ENCODE results near the gene PARD3B.

DNA sequence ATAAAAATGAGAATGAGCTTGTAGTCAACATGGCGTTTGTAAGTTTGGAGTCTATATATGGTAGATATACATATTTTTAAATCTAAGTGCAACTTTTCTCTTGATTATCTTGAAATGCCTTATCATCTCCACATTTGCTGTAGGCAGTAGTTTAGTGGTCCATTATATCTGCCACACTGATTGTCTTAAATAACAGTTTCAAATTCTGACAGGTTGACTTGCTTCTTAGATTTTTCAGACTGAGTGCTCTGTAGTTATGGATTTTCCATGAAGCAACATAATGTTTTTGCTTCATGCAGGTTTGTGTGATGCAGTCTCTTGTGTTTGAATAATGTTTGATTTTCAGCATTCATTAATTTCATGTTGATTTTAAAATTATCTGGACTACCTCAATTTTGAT, 12.3 kb downstream of the PARD3B start:
- TF ChIP-seq, protein P1, sequence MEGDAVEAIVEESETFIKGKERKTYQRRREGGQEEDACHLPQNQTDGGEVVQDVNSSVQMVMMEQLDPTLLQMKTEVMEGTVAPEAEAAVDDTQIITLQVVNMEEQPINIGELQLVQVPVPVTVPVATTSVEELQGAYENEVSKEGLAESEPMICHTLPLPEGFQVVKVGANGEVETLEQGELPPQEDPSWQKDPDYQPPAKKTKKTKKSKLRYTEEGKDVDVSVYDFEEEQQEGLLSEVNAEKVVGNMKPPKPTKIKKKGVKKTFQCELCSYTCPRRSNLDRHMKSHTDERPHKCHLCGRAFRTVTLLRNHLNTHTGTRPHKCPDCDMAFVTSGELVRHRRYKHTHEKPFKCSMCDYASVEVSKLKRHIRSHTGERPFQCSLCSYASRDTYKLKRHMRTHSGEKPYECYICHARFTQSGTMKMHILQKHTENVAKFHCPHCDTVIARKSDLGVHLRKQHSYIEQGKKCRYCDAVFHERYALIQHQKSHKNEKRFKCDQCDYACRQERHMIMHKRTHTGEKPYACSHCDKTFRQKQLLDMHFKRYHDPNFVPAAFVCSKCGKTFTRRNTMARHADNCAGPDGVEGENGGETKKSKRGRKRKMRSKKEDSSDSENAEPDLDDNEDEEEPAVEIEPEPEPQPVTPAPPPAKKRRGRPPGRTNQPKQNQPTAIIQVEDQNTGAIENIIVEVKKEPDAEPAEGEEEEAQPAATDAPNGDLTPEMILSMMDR (CRISPR knock-in tag; IDR thresholded peaks at IDR 0.05) = no peak
- TF ChIP-seq ZBTB7A (CRISPR knock-in tag; IDR thresholded peaks at IDR 0.05) (no peak), ESRRA (CRISPR knock-in tag; IDR thresholded peaks at IDR 0.05; ENCODE audit: low read depth) (no peak), EHMT2 (IDR thresholded peaks at IDR 0.05; ENCODE audit: borderline replicate concordance, low read depth, low read length) (no peak), KDM1A (CRISPR knock-in tag; IDR thresholded peaks at IDR 0.05) (no peak), ZNF274 (CRISPR knock-in tag; IDR thresholded peaks at IDR 0.05) (no peak), JUN (CRISPR knock-in tag; IDR thresholded peaks at IDR 0.05) (no peak), ZNF232 (CRISPR knock-in tag; IDR thresholded peaks at IDR 0.05; ENCODE audit: borderline replicate concordance) (no peak), TARDBP (CRISPR knock-in tag; IDR thresholded peaks at IDR 0.05) (no peak), TAF1 (CRISPR knock-in tag; IDR thresholded peaks at IDR 0.05) (no peak), POLR2AphosphoS5 (IDR thresholded peaks at IDR 0.05; ENCODE audit: low read depth, low read length) (no peak), MYNN (CRISPR knock-in tag; IDR thresholded peaks at IDR 0.05; ENCODE audit: low read depth) (no peak)

Measured in HepG2 (cell line).